Activated CD4-positive, alpha-beta T cell treated with anti-CD3 and anti-CD28 coated beads, Interleukin-2, amount 10 ng/mL, durations not matched to agents 24 days and 14 days (primary cell): ENCODE measurements around the gene GLG1. TPM values are rescaled to one million over a fixed set of nuclear protein-coding genes. Genes with fewer than 3 reads are reported as not detected.
"Not testable (repeated sequence)": the region's sequence is repeated elsewhere in the genome, so short reads cannot be mapped to it uniquely, and the experiment has no call there.

Experiments used
- DNase-seq: peaks from one replicate; pipeline ENCODE4 v3.0.0; 2022
- H3K27ac Mint-ChIP-seq: one replicate; pipeline ENCODE4 v1.8.0; 2022; ENCODE audit warnings: mild to moderate bottlenecking, mixed read lengths
- H3K27me3 Mint-ChIP-seq: one replicate; pipeline ENCODE4 v1.8.0; 2022; ENCODE audit warnings: mixed read lengths
- H3K36me3 Mint-ChIP-seq: one replicate; pipeline ENCODE4 v1.8.0; 2022; ENCODE audit warnings: low read depth, mild to moderate bottlenecking, mixed read lengths
- H3K4me1 Mint-ChIP-seq: one replicate; pipeline ENCODE4 v1.8.0; 2021; ENCODE audit warnings: mixed read lengths
- H3K4me3 Mint-ChIP-seq: one replicate; pipeline ENCODE4 v1.8.0; 2022; ENCODE audit warnings: mild to moderate bottlenecking, moderate library complexity, mixed read lengths
- H3K9me3 Mint-ChIP-seq: one replicate; pipeline ENCODE4 v1.8.0; 2021; ENCODE audit warnings: mixed read lengths
- intact Hi-C: fragments of 100-400 bp; cut with micrococcal nuclease; formaldehyde crosslinking; loops from one replicate; pipeline ENCODE4 v1.15.1; 2023
- total RNA-seq: library from RNA; stranded (reverse); gene quantifications from 2 replicates; pipeline ENCODE4 v1.2.3, GENCODE V29; 2022

Gene GLG1
- total RNA-seq, 1 donor from 2014 or later: 64.7 TPM

DNA sequence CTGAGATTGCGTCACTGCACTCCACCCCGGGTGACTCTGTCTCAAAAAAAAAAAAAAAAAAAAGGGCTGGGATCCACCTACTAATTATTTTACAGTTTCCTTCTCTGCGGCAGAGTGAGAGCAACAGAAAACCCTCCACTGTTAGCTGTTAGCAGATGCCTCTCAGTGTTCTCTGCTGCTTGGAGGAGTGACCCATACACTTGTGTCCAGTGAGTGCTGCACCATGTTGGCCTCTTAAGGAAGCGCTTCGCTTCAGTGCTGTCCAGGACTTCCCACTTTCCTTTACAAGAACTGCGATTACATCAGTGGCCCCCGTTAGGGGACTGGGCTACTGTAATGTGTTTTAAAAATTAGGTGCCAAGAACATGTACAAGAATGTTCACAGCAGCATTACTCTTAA is 167.2 kb downstream of the GLG1 start:
- no peak overlapping the region for H3K27ac Mint-ChIP-seq
- H3K4me3 Mint-ChIP-seq: no peak overlapping the region
- H3K27me3 Mint-ChIP-seq: no peaks in the 10 kb centered on the region
- intact Hi-C loops: loop anchor here (10.0 kb wide), 1 partner anchor 75 kb away; no protein-coding TSS in a partner anchor
- no peak for DNase-seq
- H3K4me1 Mint-ChIP-seq: peaks cover 20% of the 10 kb centered on the region
- no peaks in the 10 kb centered on the region for H3K9me3 Mint-ChIP-seq
- H3K36me3 Mint-ChIP-seq: peaks cover 16% of the 10 kb centered on the region

DNA sequence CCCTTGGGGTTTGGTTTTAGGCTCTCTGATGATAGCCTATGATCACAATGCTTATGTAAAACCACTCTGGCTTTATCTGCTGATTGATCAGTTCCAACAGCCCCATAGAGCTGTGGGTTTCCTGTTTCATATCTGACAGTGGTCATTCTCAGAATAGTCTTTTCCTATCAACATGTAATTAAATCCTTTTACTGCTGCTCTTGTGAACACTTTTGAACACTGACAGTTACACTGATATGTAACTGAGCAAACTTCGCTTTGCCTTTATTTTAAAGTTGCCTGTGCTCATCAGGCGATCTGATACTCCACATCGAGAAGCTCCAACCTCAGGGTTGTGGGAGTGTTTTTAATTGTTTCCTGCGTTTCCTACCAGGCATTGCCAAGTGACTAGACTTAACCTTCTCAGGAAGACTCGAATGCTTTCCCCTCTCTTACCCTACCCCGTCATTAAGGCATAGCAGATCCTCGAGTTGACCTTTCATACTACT is 168.4 kb downstream of the GLG1 start:
- peak overlapping the region; percentile 75 for H3K27ac Mint-ChIP-seq
- peaks cover 20% of the 10 kb centered on the region for H3K4me1 Mint-ChIP-seq
- H3K36me3 Mint-ChIP-seq: peaks cover 16% of the 10 kb centered on the region
- intact Hi-C loops: loop anchor here (10.0 kb wide), 1 partner anchor 74 kb away; no protein-coding TSS in a partner anchor
- peak overlapping the region; percentile 71 for H3K4me3 Mint-ChIP-seq
- peak; percentile 75 for DNase-seq
- no peaks in the 10 kb centered on the region for H3K27me3 Mint-ChIP-seq
- H3K9me3 Mint-ChIP-seq: no peaks in the 10 kb centered on the region

DNA sequence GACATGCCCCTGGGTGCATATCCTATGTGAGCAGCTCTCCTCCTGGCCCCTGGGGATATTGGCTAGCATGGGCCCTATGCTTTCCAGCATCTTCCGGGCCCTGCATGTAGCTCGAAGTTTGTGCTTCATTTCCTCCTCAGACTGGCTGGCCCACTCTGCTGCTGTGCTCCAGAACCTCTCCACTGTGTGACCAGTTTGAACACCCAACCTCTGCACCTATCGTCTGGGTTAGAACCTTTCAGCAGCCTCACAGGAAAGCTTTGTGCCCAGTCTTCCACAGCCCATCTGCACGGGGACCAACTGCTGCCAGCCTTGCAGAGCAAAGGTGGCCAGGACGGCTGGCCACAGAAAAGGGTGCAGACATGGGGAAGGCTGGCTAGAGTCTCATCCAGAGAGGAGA is 175.4 kb downstream of the GLG1 start:
- no peaks in the 10 kb centered on the region for H3K27me3 Mint-ChIP-seq
- H3K4me1 Mint-ChIP-seq: no peaks in the 10 kb centered on the region

DNA sequence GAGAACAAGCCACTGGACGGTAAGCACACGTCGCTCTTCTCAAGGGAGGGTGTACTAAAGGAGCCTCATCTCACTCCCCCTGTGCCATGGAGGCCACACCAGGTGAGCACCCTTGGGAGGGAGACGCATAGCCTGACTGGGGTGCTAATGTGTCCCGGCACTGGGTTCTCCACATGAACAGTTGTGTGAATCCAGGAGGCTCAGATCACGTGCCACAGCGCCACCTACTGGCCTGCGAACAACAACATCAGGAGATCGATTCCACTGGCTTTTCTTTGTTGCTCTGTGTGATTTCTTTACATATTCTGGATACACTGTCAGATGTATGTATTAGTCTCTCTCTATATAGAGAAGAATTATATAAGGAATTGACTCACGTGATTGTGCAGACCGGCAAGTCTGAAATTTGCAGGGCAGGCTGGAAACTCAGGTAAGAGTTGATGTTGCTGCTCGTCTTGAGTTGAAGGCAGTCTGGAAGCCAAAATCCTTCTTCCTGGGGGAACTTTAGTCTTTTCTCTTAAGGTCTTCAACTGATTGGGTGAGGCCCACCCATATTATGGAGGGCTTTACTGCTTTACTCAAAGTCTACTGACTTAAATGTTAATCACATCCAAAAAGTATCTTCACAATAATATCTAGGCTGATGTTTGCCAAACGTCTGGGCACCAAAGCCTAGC is 176.7 kb downstream of the GLG1 start:
- not testable (repeated sequence) for H3K27me3 Mint-ChIP-seq, H3K4me3 Mint-ChIP-seq, H3K9me3 Mint-ChIP-seq, H3K27ac Mint-ChIP-seq, H3K36me3 Mint-ChIP-seq, H3K4me1 Mint-ChIP-seq
- peak; percentile 84 for DNase-seq
- intact Hi-C loops: loop anchor here (10.0 kb wide), 1 partner anchor 65 kb away; no protein-coding TSS in a partner anchor

More for the DNA sequence above, 175.4 kb downstream of the GLG1 start:
- H3K9me3 Mint-ChIP-seq: no peaks in the 10 kb centered on the region
- no peak overlapping the region for H3K27ac Mint-ChIP-seq
- DNase-seq: no peak
- intact Hi-C loops: loop anchor here (10.0 kb wide), 1 partner anchor 67 kb away; no protein-coding TSS in a partner anchor
- H3K36me3 Mint-ChIP-seq: no peaks in the 10 kb centered on the region
- no peak overlapping the region for H3K4me3 Mint-ChIP-seq

DNA sequence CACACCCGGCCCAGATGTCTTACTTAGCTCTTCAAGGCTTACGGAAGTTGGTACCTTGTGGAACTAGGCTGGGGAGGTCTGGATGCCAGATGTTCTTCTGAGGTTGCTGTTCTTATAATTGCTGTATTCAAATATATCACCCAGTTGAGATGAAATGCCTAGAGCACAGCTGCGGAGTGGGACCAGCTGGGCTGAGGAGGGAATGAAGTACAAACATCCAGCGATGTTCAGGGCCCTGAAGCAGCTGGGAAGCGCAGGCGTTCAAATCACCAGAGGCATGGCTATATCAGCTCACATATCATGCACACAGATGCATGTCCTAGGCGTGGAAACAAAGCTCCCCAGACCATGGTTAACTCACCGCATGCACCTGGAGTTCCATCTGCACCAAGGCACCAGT is 178.4 kb downstream of the GLG1 start:
- DNase-seq, H3K4me1 Mint-ChIP-seq, H3K36me3 Mint-ChIP-seq, H3K4me3 Mint-ChIP-seq, intact Hi-C loops, H3K9me3 Mint-ChIP-seq, H3K27me3 Mint-ChIP-seq, H3K27ac Mint-ChIP-seq: not testable (repeated sequence)

DNA sequence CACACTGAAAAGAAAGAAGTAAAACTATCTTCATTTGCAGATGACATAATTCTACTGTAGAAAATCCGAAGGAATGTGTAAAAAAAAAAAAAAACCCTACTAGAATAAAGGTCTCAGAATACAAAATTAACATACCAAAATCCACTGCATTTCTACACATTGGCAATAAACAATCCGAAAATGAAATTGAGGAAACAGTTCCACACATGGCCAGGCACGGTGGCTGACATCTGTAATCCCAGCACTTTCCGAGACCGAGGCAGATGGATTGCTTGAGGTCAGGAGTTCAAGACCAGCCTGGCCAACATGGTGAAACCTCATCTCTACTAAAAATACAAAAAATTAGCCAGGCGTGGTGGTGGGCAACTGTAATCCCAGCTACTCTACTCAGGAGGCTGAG is 181.2 kb downstream of the GLG1 start:
- H3K9me3 Mint-ChIP-seq, DNase-seq, H3K36me3 Mint-ChIP-seq, H3K4me3 Mint-ChIP-seq, intact Hi-C loops, H3K27me3 Mint-ChIP-seq, H3K27ac Mint-ChIP-seq, H3K4me1 Mint-ChIP-seq: not testable (repeated sequence)

DNA sequence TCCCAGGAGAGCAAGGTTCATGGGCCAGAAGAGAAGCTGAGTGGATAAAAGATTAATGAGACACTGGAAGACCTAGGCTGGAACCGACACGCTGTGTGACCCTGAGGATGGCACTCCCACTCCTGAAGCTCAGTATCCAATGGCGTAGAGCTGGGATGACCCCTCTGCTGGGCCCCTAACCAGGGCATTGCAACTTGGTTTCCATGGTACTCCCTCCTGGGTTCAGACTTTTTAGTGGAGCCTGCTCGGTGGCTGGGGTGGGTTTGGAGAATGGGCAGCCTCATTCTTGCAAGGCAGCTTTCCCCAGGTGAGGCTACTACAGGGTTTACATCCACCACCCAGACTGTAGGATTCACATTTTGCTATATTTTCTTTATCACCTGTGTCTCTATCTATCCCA is 183.2 kb downstream of the GLG1 start:
- H3K4me1 Mint-ChIP-seq, H3K36me3 Mint-ChIP-seq, H3K4me3 Mint-ChIP-seq, intact Hi-C loops, H3K27me3 Mint-ChIP-seq, H3K27ac Mint-ChIP-seq, H3K9me3 Mint-ChIP-seq, DNase-seq: not testable (repeated sequence)

DNA sequence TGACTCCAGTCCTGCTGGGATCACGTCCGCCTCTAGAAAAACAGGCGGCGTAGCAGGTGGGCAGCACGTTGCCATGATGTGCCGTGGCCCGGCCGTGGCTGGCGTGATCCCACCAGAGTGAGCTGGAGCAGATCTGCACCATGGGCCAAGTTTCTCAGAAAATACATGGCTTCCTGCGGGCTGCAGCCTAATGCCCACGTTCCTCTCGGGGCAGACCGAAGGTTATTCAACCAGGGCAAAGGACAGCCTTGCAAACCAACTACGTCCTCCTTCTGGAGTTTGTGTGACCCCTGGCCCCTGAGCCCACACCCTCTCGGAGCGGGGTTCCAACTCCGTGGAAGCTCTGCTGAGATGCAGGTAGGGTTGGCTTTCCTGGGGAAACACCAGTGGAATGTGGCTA is 184.8 kb downstream of the GLG1 start:
- H3K36me3 Mint-ChIP-seq, H3K27me3 Mint-ChIP-seq, H3K9me3 Mint-ChIP-seq, DNase-seq, H3K4me1 Mint-ChIP-seq, intact Hi-C loops, H3K4me3 Mint-ChIP-seq, H3K27ac Mint-ChIP-seq: not testable (repeated sequence)

DNA sequence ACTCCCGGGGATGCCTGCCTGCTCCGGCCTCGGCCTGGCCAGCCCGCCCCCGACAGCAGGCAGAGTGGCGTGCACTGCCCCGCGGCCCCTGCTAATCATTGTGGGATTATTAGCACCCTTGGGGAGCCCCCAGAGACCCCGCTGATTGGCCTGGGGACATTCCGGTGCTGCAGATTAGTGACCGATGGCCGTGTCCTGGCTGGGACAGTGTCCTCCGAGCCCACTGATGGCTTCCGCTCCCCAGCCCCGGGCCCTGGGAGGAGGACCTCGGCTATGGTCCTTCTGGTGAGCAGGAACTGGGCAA is 185.5 kb downstream of the GLG1 start:
- DNase-seq, H3K36me3 Mint-ChIP-seq, H3K27me3 Mint-ChIP-seq, intact Hi-C loops, H3K4me1 Mint-ChIP-seq, H3K9me3 Mint-ChIP-seq, H3K4me3 Mint-ChIP-seq, H3K27ac Mint-ChIP-seq: not testable (repeated sequence)

DNA sequence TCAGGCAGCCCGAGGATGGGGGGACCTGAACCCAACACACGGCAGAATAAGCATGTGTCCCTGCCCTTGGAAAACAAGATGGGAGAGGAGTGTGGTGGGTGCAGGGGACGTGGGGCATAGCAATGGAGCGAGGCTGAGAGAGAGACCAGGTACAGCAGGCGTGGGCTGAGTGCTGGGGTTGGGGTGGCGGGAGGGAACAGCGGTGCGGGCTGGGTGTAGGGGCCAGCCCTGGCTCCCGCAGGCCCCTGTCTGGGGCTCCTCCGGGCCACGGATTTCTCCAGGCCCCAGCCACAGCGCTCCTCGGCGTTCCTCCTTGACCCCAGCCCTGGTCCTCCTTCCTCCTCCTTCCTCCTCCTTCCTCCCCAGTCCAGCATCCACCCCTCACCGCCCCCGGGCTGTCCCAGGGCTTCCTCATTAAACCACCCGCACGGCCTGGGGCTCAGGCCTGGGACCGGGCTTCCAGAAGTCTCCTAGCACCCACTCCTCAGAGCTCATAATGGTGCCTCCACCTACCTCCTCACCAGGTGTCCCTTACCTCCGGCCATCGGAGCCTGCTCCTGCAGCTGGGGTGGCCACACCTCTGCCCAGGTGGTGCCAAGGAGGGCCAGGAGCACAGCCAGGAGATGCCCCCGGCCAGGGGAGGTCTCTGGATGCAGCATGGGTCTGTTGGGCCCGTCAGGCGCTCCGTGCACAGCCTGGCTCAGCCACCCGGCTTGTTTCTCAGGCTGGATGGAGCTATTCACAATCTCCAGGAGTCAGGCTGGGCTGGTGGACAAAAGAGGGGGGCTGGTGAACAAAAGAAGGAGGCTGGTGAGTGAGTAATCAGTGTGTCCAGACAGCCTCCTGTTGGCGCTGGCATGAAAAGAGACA is 186.1 kb downstream of the GLG1 start, which contains the start of gene CLEC18B:
Gene CLEC18B (minus strand): TSS at position 867 of the 870 bp plus-strand sequence. CDS start 208 bp downstream, at position 659.
- H3K4me3 Mint-ChIP-seq, H3K27me3 Mint-ChIP-seq, DNase-seq, intact Hi-C loops, H3K9me3 Mint-ChIP-seq, H3K27ac Mint-ChIP-seq, H3K4me1 Mint-ChIP-seq, H3K36me3 Mint-ChIP-seq: not testable (repeated sequence)

DNA sequence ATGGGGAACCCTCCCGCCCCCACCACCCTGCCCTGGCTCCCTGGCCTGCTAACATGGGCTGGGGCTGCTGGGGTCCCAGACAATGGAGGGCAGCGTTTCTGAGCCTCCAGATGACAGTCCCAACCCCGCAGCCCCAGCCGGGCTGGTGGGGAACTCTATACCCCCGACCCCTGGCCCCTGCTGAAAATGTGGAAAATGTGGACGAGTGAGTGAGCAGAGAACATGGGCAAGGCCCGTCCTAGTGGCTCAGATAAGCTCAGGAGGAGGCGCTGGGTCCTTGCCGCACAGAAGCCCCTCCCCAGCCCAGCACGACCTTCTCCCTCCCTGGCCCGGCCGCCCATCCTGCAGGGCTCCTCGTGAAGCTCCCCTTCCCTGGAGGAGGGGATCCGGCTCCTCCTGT is 187.1 kb downstream of the GLG1 start:
- DNase-seq, H3K4me1 Mint-ChIP-seq, H3K27ac Mint-ChIP-seq, H3K9me3 Mint-ChIP-seq, H3K36me3 Mint-ChIP-seq, H3K27me3 Mint-ChIP-seq, H3K4me3 Mint-ChIP-seq, intact Hi-C loops: not testable (repeated sequence)

DNA sequence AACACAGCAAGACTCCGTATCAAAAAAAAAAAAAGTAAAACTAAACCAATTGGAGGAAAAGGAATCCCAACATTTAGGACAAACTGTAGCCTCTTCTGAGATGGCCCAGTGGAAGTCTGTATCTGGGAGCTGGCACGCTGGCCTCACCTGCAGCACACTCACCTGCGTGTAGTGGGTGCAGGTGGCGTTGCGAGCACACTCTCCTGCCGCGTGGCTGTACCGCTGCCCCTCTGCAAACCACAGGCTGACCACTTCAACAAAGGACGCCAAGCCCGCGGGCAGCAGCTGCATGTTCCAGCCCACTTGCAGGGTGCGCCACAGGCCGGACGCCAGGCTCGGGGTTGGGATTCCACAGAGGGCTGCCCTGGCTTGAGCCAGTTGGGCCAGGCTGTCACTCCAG is 189.0 kb downstream of the GLG1 start:
- DNase-seq, H3K27me3 Mint-ChIP-seq, intact Hi-C loops, H3K4me3 Mint-ChIP-seq, H3K27ac Mint-ChIP-seq, H3K9me3 Mint-ChIP-seq, H3K36me3 Mint-ChIP-seq, H3K4me1 Mint-ChIP-seq: not testable (repeated sequence)

DNA sequence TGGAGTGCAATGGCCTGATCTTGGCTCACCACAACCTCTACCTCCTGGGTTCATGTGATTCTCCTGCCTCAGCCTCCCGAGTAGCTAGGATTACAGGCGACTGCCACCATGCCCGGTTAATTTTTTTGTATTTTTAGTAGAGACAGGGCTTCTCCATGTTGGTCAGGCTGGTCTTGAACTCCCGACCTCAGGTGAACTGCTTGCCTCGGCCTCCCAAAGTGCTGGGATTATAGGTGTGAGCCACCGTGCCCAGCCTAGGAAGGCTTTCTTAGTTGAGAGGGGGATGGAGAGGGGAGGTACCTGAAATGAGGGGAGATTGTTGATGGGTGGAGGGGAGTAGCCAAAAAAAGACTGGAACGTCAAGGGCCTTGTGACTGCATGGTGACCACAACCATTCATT is 193.0 kb downstream of the GLG1 start:
- DNase-seq, H3K27ac Mint-ChIP-seq: not testable (repeated sequence)

DNA sequence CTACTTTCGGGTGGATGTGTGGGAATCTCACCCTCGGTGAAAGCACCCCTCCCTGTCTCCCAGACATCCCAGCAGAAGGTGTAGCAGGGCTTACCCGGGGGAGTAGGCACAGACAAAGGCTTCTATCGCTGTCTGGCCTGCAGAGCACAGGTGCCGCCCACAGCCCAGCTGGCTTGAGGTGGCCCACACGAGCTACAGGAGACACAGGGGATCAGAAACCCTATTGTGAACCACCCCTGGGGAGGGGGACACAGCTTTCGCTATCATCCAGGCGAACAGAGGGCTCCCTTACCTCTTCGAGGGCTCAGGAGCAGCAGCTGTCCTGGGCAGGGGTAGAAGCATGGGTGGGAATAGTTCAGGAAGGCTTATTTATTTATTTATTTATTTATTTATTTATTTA is 193.4 kb downstream of the GLG1 start:
- H3K4me1 Mint-ChIP-seq, H3K36me3 Mint-ChIP-seq, H3K4me3 Mint-ChIP-seq, H3K27me3 Mint-ChIP-seq, intact Hi-C loops, DNase-seq, H3K9me3 Mint-ChIP-seq, H3K27ac Mint-ChIP-seq: not testable (repeated sequence)

More for the DNA sequence above, 193.0 kb downstream of the GLG1 start:
- H3K4me3 Mint-ChIP-seq, H3K36me3 Mint-ChIP-seq, H3K4me1 Mint-ChIP-seq, intact Hi-C loops, H3K9me3 Mint-ChIP-seq, H3K27me3 Mint-ChIP-seq: not testable (repeated sequence)
